NCI-H2171 treated with DMSO at 0.1 percent for 48 hours (cell line): ENCODE results near the gene NEURL1.
A peak's percentile ranks its signal among the peaks of the same experiment; 100 is the strongest.

Experiments used
- DNase-seq: peaks from one replicate; lab custom pipeline; 2025; lab: John Stamatoyannopoulos, UW

Gene NEURL1

GRCh38 chr10:103547391-103547946 is 54.0 kb downstream of the NEURL1 start:
- no peak for DNase-seq

GRCh38 chr10:103548006-103548405 is 54.5 kb downstream of the NEURL1 start:
- no peak for DNase-seq

GRCh38 chr10:103548581-103549348 is 55.3 kb downstream of the NEURL1 start:
- peak; percentile 88 for DNase-seq

GRCh38 chr10:103549349-103549685 is 55.8 kb downstream of the NEURL1 start:
- no peak for DNase-seq

- no peak for DNase-seq
These were observed 56.7 kb downstream of the NEURL1 start for GRCh38 chr10:103550229-103550628.

GRCh38 chr10:103551619-103552602 is 58.4 kb downstream of the NEURL1 start:
- no peak for DNase-seq

- DNase-seq, result no peak
These were observed 59.6 kb downstream of the NEURL1 start for GRCh38 chr10:103552856-103553742.

GRCh38 chr10:103553743-103554487 is 60.4 kb downstream of the NEURL1 start:
- DNase-seq, result no peak

- DNase-seq, result peak; percentile 73
These were observed 61.2 kb downstream of the NEURL1 start for GRCh38 chr10:103554488-103555324.

- DNase-seq, result no peak
These were observed 61.8 kb downstream of the NEURL1 start for GRCh38 chr10:103555325-103555649.

GRCh38 chr10:103555712-103556111 is 62.2 kb downstream of the NEURL1 start:
- no peak for DNase-seq

GRCh38 chr10:103556383-103557007 is 63.0 kb downstream of the NEURL1 start:
- DNase-seq, result no peak

GRCh38 chr10:103557455-103557854 is 64.0 kb downstream of the NEURL1 start:
- DNase-seq, result no peak

- DNase-seq, result no peak
These were observed 65.4 kb downstream of the NEURL1 start for GRCh38 chr10:103558911-103559310.

- no peak for DNase-seq
These were observed 66.3 kb downstream of the NEURL1 start for GRCh38 chr10:103559776-103560175.

- no peak for DNase-seq
These were observed 67.4 kb downstream of the NEURL1 start for GRCh38 chr10:103560886-103561285.

GRCh38 chr10:103562383-103562782 is 68.9 kb downstream of the NEURL1 start:
- no peak for DNase-seq

- DNase-seq, result no peak
These were observed 70.0 kb downstream of the NEURL1 start for GRCh38 chr10:103563231-103564115.

- peak; percentile 18 for DNase-seq
These were observed 70.6 kb downstream of the NEURL1 start for GRCh38 chr10:103564116-103564501.
